ENCODE data around the gene EDC3.

DNA sequence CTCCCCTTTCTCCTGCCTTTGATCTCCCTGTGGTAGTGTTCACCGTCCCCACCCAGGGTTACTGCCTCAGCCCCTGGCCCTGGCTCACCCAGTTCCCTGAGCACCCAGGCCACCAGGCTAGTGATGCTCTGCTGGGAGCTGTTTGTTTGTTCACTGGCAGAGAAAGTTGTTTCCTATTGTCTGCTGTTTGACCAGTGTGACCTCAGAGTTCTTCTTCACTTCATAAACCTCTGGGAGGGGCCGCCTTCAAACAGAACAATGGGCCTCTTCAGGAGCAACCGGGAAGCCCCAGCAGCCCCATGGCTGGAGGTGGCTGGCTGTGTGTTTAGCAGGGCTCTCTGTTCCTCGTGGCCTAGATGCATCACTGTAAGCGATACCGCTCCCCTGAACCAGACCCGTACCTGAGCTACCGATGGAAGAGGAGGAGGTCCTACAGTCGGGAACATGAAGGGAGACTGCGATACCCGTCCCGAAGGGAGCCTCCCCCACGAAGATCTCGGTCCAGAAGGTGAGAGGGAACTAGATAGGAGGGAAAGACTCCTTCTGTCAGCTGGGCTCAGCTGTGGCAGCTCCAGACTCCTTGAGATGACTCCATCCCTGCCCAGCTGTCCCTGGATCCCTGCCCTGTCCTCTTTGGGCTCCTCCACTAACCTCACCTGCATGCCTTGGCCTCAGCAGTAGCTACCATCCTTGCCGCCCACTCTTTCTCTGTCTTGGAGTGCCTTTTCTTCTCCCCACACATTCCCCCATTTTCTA is 76.8 kb downstream of the EDC3 start:
- TF ChIP-seq, protein P1, sequence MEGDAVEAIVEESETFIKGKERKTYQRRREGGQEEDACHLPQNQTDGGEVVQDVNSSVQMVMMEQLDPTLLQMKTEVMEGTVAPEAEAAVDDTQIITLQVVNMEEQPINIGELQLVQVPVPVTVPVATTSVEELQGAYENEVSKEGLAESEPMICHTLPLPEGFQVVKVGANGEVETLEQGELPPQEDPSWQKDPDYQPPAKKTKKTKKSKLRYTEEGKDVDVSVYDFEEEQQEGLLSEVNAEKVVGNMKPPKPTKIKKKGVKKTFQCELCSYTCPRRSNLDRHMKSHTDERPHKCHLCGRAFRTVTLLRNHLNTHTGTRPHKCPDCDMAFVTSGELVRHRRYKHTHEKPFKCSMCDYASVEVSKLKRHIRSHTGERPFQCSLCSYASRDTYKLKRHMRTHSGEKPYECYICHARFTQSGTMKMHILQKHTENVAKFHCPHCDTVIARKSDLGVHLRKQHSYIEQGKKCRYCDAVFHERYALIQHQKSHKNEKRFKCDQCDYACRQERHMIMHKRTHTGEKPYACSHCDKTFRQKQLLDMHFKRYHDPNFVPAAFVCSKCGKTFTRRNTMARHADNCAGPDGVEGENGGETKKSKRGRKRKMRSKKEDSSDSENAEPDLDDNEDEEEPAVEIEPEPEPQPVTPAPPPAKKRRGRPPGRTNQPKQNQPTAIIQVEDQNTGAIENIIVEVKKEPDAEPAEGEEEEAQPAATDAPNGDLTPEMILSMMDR (IDR thresholded peaks at IDR 0.05), result no peak
- TF ChIP-seq POLR2A (IDR thresholded peaks at IDR 0.05) (no peak), POLR2AphosphoS5 (IDR thresholded peaks at IDR 0.05) (no peak), EP300 (IDR thresholded peaks at IDR 0.05) (no peak)

All from sigmoid colon (tissue), 4 donors.